Measurements from ENCODE around the gene TENM4. TPM values are rescaled to one million over a fixed set of nuclear protein-coding genes. Genes with fewer than 3 reads are reported as not detected.
A peak's percentile ranks its signal among the peaks of the same experiment; 100 is the strongest.

TENM4 gene
- total RNA-seq, 4 donors from 2014 or later = 16.8 to 158 (median 120) TPM

GRCh38 chr11:78715639-78716311 is 725.1 kb downstream of the TENM4 start:
- Histone ChIP-seq H3K27ac (no peak overlapping the region), H3K27me3 (no peaks in the 10 kb centered on the region), H3K4me1 (peaks cover 9 to 14% of the 10 kb centered on the region in 2 donors), H3K36me3 (no peaks in the 10 kb centered on the region), H3K9me3 (no peaks in the 10 kb centered on the region), H3K4me3 (replicated peaks in 1 of 3) (no peak overlapping the region)
- TF ChIP-seq, protein P1, sequence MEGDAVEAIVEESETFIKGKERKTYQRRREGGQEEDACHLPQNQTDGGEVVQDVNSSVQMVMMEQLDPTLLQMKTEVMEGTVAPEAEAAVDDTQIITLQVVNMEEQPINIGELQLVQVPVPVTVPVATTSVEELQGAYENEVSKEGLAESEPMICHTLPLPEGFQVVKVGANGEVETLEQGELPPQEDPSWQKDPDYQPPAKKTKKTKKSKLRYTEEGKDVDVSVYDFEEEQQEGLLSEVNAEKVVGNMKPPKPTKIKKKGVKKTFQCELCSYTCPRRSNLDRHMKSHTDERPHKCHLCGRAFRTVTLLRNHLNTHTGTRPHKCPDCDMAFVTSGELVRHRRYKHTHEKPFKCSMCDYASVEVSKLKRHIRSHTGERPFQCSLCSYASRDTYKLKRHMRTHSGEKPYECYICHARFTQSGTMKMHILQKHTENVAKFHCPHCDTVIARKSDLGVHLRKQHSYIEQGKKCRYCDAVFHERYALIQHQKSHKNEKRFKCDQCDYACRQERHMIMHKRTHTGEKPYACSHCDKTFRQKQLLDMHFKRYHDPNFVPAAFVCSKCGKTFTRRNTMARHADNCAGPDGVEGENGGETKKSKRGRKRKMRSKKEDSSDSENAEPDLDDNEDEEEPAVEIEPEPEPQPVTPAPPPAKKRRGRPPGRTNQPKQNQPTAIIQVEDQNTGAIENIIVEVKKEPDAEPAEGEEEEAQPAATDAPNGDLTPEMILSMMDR (IDR thresholded peaks at IDR 0.05) = peak in 5 of 6 experiments; percentile 42 to 68 (median 58)
- TF ChIP-seq POLR2A (IDR thresholded peaks at IDR 0.05) = no peak
- intact Hi-C loops (cut with DNase I) = loop anchor here (10.0 kb wide), 1 partner anchor 51 kb away; no protein-coding TSS in a partner anchor
- WGBS, 2 donors = 60 to 63% methylated on average over 8 of the region's 8 CpGs
- DNase-seq = peak; percentile 60 to 66

GRCh38 chr11:78714539-78714938 is 726.3 kb downstream of the TENM4 start:
- no peak for TF ChIP-seq POLR2A (IDR thresholded peaks at IDR 0.05)
- TF ChIP-seq, protein P1 (IDR thresholded peaks at IDR 0.05) = no peak
- WGBS, 2 donors = 48 to 56% methylated on average over 3 of the region's 3 CpGs
- Histone ChIP-seq H3K36me3 (no peaks in the 10 kb centered on the region), H3K4me3 (replicated peaks in 1 of 3) (no peak overlapping the region), H3K4me1 (peaks cover 9 to 14% of the 10 kb centered on the region in 2 donors), H3K27ac (peak overlapping the region in 1 of 3 donors; percentile 0), H3K27me3 (no peaks in the 10 kb centered on the region), H3K9me3 (no peaks in the 10 kb centered on the region)
- intact Hi-C loops (cut with DNase I) = loop anchor here (10.0 kb wide), 1 partner anchor 50 kb away; no protein-coding TSS in a partner anchor
- DNase-seq = peak; percentile 11 to 20

DNA sequence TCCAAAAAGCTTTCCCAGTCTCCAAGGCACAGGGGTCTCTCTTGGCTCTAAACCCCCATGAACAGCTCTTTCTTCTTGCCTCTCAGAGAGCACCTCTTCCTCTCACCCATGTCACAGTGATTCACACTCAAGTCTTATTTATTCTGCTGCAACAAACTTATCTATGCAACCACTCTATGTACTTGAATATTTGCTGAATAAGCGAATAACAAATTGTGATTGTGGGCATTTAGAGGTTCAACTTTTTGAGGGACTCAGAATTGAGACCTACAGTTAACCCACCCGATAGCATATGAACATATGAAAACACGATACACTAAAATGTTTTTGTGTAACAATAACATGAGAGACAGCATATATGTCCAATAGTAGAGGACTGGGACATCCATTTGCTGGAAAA is 729.1 kb downstream of the TENM4 start:
- no peaks in the 10 kb centered on the region for H3K9me3 ChIP-seq
- H3K27ac ChIP-seq = no peak overlapping the region
- no peak for DNase-seq
- no peaks in the 10 kb centered on the region for H3K36me3 ChIP-seq
- intact Hi-C loops (cut with DNase I) = loop anchor here (10.0 kb wide), 1 partner anchor 47 kb away; no protein-coding TSS in a partner anchor
- no peaks in the 10 kb centered on the region for H3K27me3 ChIP-seq
- no peak overlapping the region for H3K4me3 ChIP-seq (replicated peaks in 1 of 3)
- peaks cover 9 to 14% of the 10 kb centered on the region in 2 donors for H3K4me1 ChIP-seq
- 93 to 97% methylated on average over 3 of the region's 3 CpGs for WGBS, 2 donors
- TF ChIP-seq, protein P1 (IDR thresholded peaks at IDR 0.05) = no peak
- no peak for TF ChIP-seq POLR2A (IDR thresholded peaks at IDR 0.05)

- Histone ChIP-seq H3K36me3 (no peaks in the 10 kb centered on the region), H3K4me1 (peaks cover 8 to 13% of the 10 kb centered on the region in 2 donors), H3K4me3 (replicated peaks in 1 of 3) (no peak overlapping the region), H3K9me3 (no peaks in the 10 kb centered on the region), H3K27me3 (no peaks in the 10 kb centered on the region), H3K27ac (no peak overlapping the region)
- intact Hi-C loops (cut with DNase I) = loop anchor here (10.0 kb wide), 1 partner anchor 46 kb away; no protein-coding TSS in a partner anchor
- WGBS, 2 donors = 89 to 98% methylated on average over 4 of the region's 4 CpGs
- no peak for DNase-seq
- TF ChIP-seq POLR2A (IDR thresholded peaks at IDR 0.05) = no peak
- TF ChIP-seq, protein P1 (IDR thresholded peaks at IDR 0.05) = no peak
These were observed 730.4 kb downstream of the TENM4 start for GRCh38 chr11:78710417-78710816.

DNA sequence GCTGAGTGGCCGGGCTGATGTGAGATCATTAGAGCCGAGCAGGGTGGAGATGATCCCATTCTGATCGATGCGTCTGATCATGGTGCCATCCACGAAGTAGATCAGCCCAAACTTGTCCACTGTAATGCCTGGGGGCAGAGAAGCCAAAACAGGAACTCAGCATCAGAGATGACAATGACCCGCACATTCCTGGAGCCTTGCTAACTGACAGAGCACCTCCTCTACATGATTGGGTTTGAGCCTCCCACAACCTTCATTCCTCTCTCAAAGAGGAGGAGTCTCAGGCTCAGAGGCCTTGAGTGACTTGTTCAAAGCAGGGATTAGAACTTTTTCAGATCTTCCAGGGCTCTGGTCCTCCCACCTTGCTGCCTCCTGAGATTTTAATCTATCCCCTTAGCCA is 732.4 kb downstream of the TENM4 start:
- DNase-seq = no peak
- Histone ChIP-seq H3K4me3 (replicated peaks in 1 of 3) (no peak overlapping the region), H3K36me3 (no peaks in the 10 kb centered on the region), H3K27me3 (no peaks in the 10 kb centered on the region), H3K27ac (no peak overlapping the region), H3K9me3 (no peaks in the 10 kb centered on the region), H3K4me1 (no peaks in the 10 kb centered on the region)
- WGBS, 2 donors = 98 to 100% methylated on average over 6 of the region's 6 CpGs
- intact Hi-C loops (cut with DNase I) = no loop called here
- TF ChIP-seq, protein P1 (IDR thresholded peaks at IDR 0.05) = no peak
- no peak for TF ChIP-seq POLR2A (IDR thresholded peaks at IDR 0.05)
